Thyroid gland (tissue), 4 donors: ENCODE measurements around the gene DEFB128. TPM values are rescaled to one million over a fixed set of nuclear protein-coding genes. Genes with fewer than 3 reads are reported as not detected.
"Not testable (repeated sequence)": the region's sequence is repeated elsewhere in the genome, so short reads cannot be mapped to it uniquely, and the experiment has no call there.

ENCODE experiments used
- DNase-seq, 2 donors: peaks; one replicate each; pipeline ENCODE4 v3.0.0-alpha.2; 2019
- H3K27ac ChIP-seq, 3 donors: fragments of 200-600 bp; sonication (generic); 1 replicate in 2 of 3; 2 replicates in 1 of 3; pipeline ENCODE4 v1.5.1; 2016 to 2019; ENCODE audit warnings: mild to moderate bottlenecking in 1 of 3, moderate library complexity in 1 of 3
- H3K27me3 ChIP-seq: fragments of 200-600 bp; sonication (generic); one replicate; pipeline ENCODE4 v1.5.1; 2019
- H3K36me3 ChIP-seq, 2 donors: fragments of 200-600 bp; sonication (generic); one replicate each; pipeline ENCODE4 v1.5.1; 2016 to 2019
- H3K4me1 ChIP-seq, 2 donors: fragments of 200-600 bp; sonication (generic); one replicate each; pipeline ENCODE4 v1.5.1; 2017 to 2019
- H3K4me3 ChIP-seq, 3 donors: fragments of 200-600 bp; sonication (generic); replicated peaks in 1 of 3; 1 replicate in 2 of 3; 2 replicates in 1 of 3; pipeline ENCODE4 v1.5.1; 2016; ENCODE audit warnings: mild to moderate bottlenecking in 1 of 3
- H3K9me3 ChIP-seq: fragments of 200-600 bp; sonication (generic); one replicate; pipeline ENCODE4 v1.5.1; 2017
- CTCF ChIP-seq, 6 experiments: fragments of 200-600 bp in 3 of 6; fragments of 450-650 bp in 3 of 6; sonication (generic) in 3 of 6; IDR thresholded peaks; one replicate each; pipeline ENCODE4 v1.5.1; 2016 to 2019; ENCODE audit warnings: antibody characterized with exemption in 6 of 6, mild to moderate bottlenecking in 2 of 6, inconsistent platforms in 1 of 6, moderate library complexity in 1 of 6
- POLR2A ChIP-seq, 2 donors: fragments of 450-650 bp; IDR thresholded peaks; one replicate each; pipeline ENCODE4 v1.6.1; 2017; ENCODE audit warnings: antibody characterized with exemption in 2 of 2, mild to moderate bottlenecking in 2 of 2, moderate library complexity in 1 of 2
- WGBS, 2 donors: methylation state at CpG; one replicate each; pipeline ENCODE4 v1.1.5; 2017; 5-methylcytosine and 5-hydroxymethylcytosine counted together
- intact Hi-C: fragments of 100-400 bp; cut with DNase I; formaldehyde crosslinking; loops from one replicate; pipeline ENCODE4 v1.15.1; 2023
- total RNA-seq, 4 donors: library from RNA; depleted of rRNA; stranded (reverse); fragments of >200 nt; gene quantifications; one replicate each; pipeline ENCODE4 v1.2.3, GENCODE V29; 2016

DEFB128 gene
- total RNA-seq, 4 donors from 2014 or later = not detected

GRCh38 chr20:226958-227357, 37.4 kb upstream of the DEFB128 start, which contains the start of gene DEFB129:
TSS of gene DEFB129 (plus strand) at chr20:227258. CDS start at chr20:227289, 31 bp downstream.
- 41 to 46% methylated on average over 3 of the region's 3 CpGs for WGBS, 2 donors
- no peaks in the 10 kb centered on the region for H3K4me1 ChIP-seq
- H3K4me3 ChIP-seq = no peak within 1 kb of the TSS
- no peaks in the 10 kb centered on the region for H3K9me3 ChIP-seq
- TF ChIP-seq POLR2A (IDR thresholded peaks at IDR 0.05) (no peak), CTCF (IDR thresholded peaks at IDR 0.05) (no peak)
- no peaks in the 10 kb centered on the region for H3K27me3 ChIP-seq
- H3K36me3 ChIP-seq = no peaks in the 10 kb centered on the region
- intact Hi-C loops = no loop called here
- H3K27ac ChIP-seq = no peak within 1 kb of the TSS
- DNase-seq = peak in 1 of 2 donors; percentile 15

GRCh38 chr20:225879-226278, 36.4 kb upstream of the DEFB128 start:
- H3K27me3 ChIP-seq, H3K27ac ChIP-seq, DNase-seq, H3K36me3 ChIP-seq, intact Hi-C loops, H3K4me1 ChIP-seq, H3K4me3 ChIP-seq, H3K9me3 ChIP-seq: not testable (repeated sequence)
- 91 to 94% methylated on average over 3 of the region's 3 CpGs for WGBS, 2 donors

- no peak for DNase-seq
- Histone ChIP-seq H3K9me3 (no peaks in the 10 kb centered on the region), H3K4me1 (no peaks in the 10 kb centered on the region), H3K4me3 (no peak overlapping the region), H3K27me3 (no peaks in the 10 kb centered on the region), H3K27ac (no peak overlapping the region), H3K36me3 (no peaks in the 10 kb centered on the region)
- WGBS, 2 donors = 51 to 68% methylated on average over 1 of the region's 1 CpG
- intact Hi-C loops = no loop called here
- TF ChIP-seq CTCF (IDR thresholded peaks at IDR 0.05) = no peak
- no peak for TF ChIP-seq POLR2A (IDR thresholded peaks at IDR 0.05)
Observed at GRCh38 chr20:221258-221830, 31.8 kb upstream of the DEFB128 start.

GRCh38 chr20:219290-220115, 30.0 kb upstream of the DEFB128 start:
- intact Hi-C loops = no loop called here
- WGBS, 2 donors = 0% methylated on average over 1 of the region's 1 CpG

GRCh38 chr20:217266-217665, 27.8 kb upstream of the DEFB128 start:
- DNase-seq = no peak
- TF ChIP-seq POLR2A (IDR thresholded peaks at IDR 0.05) (no peak), CTCF (IDR thresholded peaks at IDR 0.05) (no peak)
- no peak overlapping the region for H3K27ac ChIP-seq
- no peak overlapping the region for H3K4me3 ChIP-seq
- H3K36me3 ChIP-seq = no peaks in the 10 kb centered on the region
- no peaks in the 10 kb centered on the region for H3K4me1 ChIP-seq
- no peaks in the 10 kb centered on the region for H3K9me3 ChIP-seq
- 78 to 79% methylated on average over 1 of the region's 1 CpG for WGBS, 2 donors
- intact Hi-C loops = no loop called here
- no peaks in the 10 kb centered on the region for H3K27me3 ChIP-seq

More at GRCh38 chr20:219290-220115, 30.0 kb upstream of the DEFB128 start:
- peak in 4 of 6 experiments; percentile 4 to 47 (median 42) for TF ChIP-seq CTCF (IDR thresholded peaks at IDR 0.05)
- TF ChIP-seq POLR2A (IDR thresholded peaks at IDR 0.05) = no peak
- Histone ChIP-seq H3K36me3 (no peaks in the 10 kb centered on the region), H3K27me3 (no peaks in the 10 kb centered on the region), H3K9me3 (no peaks in the 10 kb centered on the region), H3K27ac (no peak overlapping the region), H3K4me3 (no peak overlapping the region), H3K4me1 (no peaks in the 10 kb centered on the region)
- DNase-seq = peak; percentile 7 to 12
